Measurements from ENCODE around the gene BCL6B.

- TF ChIP-seq CTCF (IDR thresholded peaks at IDR 0.05), result no peak
- no peak for TF ChIP-seq POLR2A (IDR thresholded peaks at IDR 0.05)
Measured at GRCh38 chr17:7047566-7047965, 24.7 kb downstream of the BCL6B start.
